Measurements from ENCODE around the gene DYNC1I2.

DNA sequence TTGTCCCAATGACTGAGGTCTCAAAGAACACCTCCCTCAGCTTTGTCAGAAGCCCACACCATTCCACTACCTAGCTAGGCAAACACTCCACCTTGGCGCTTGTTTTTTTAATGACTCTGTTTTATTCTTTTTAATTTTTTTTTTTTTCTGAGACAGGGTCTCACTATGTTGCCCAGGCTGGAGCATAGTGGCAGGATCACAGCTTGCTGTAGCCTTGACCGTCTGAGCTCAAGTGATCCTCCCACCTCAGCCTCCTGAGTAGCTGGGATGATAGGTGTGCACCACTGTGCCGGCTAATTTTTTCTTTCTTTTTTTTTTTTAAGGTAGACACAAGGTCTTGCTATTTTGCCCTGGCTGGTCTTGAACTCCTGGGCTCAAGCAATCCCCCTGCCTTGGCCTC is 104.9 kb downstream of the DYNC1I2 start:
- TF ChIP-seq, protein P1, sequence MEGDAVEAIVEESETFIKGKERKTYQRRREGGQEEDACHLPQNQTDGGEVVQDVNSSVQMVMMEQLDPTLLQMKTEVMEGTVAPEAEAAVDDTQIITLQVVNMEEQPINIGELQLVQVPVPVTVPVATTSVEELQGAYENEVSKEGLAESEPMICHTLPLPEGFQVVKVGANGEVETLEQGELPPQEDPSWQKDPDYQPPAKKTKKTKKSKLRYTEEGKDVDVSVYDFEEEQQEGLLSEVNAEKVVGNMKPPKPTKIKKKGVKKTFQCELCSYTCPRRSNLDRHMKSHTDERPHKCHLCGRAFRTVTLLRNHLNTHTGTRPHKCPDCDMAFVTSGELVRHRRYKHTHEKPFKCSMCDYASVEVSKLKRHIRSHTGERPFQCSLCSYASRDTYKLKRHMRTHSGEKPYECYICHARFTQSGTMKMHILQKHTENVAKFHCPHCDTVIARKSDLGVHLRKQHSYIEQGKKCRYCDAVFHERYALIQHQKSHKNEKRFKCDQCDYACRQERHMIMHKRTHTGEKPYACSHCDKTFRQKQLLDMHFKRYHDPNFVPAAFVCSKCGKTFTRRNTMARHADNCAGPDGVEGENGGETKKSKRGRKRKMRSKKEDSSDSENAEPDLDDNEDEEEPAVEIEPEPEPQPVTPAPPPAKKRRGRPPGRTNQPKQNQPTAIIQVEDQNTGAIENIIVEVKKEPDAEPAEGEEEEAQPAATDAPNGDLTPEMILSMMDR (IDR thresholded peaks at IDR 0.05), result no peak
- TF ChIP-seq POLR2AphosphoS5 (IDR thresholded peaks at IDR 0.05; ENCODE audit: low read depth, low read length) (no peak), TCF7L2 (IDR thresholded peaks at IDR 0.05; ENCODE audit: low read depth, low read length) (no peak), SIN3A (IDR thresholded peaks at IDR 0.05; ENCODE audit: borderline replicate concordance, insufficient read depth, low read depth, low read length) (no peak)

All from Panc1 (cell line).